Ovary (tissue), 9 donors: Measurements from ENCODE around the gene NPL. TPM values are rescaled to one million over a fixed set of nuclear protein-coding genes. Genes with fewer than 3 reads are reported as not detected.

ENCODE experiments used
- DNase-seq, 5 donors: peaks; one replicate each; pipeline ENCODE4 v3.0.0-alpha.2; 2019 to 2020
- H3K27ac ChIP-seq, 2 donors: fragments of 200-600 bp; one replicate each; pipeline versions ENCODE4 v1.5.1 to v1.8.0; 2019 to 2022
- H3K27me3 ChIP-seq: fragments of 200-600 bp; one replicate; pipeline ENCODE4 v1.8.0; 2022
- H3K36me3 ChIP-seq: fragments of 200-600 bp; sonication (generic); one replicate; pipeline ENCODE4 v1.5.1; 2019
- H3K4me1 ChIP-seq: one replicate; pipeline ENCODE4 v1.8.1; 2013; ENCODE audit warnings: mild to moderate bottlenecking, moderate library complexity; ENCODE audit not compliant: insufficient read depth
- H3K4me3 ChIP-seq: fragments of 200-600 bp; sonication (generic); one replicate; pipeline ENCODE4 v1.5.1; 2017
- H3K9me3 ChIP-seq, 2 donors: fragments of 200-600 bp in 1 of 2; sonication (generic) in 1 of 2; one replicate each; pipeline versions ENCODE4 v1.5.1 to v1.8.1; 2013 to 2019; ENCODE audit warnings: mild to moderate bottlenecking in 1 of 2, moderate library complexity in 1 of 2
- CTCF ChIP-seq, 3 donors: fragments of 450-650 bp in 2 of 3; fragments of 200-600 bp in 1 of 3; IDR thresholded peaks; one replicate each; pipeline versions ENCODE4 v1.5.1 to v1.8.0; 2016 to 2022; ENCODE audit warnings: antibody characterized with exemption in 3 of 3, mild to moderate bottlenecking in 1 of 3
- EP300 ChIP-seq: sonication (generic); formaldehyde crosslinking; IDR thresholded peaks from one replicate; pipeline ENCODE4 v1.6.1; 2017; ENCODE audit warnings: antibody characterized with exemption
- POLR2A ChIP-seq: fragments of 450-650 bp; IDR thresholded peaks from one replicate; pipeline ENCODE4 v1.6.1; 2017; ENCODE audit warnings: antibody characterized with exemption, mild to moderate bottlenecking, moderate library complexity
- WGBS, 3 donors: extraction: QIAGEN DNeasy Blood & Tissue Kit in 1 of 3; methylation state at CpG; one replicate each; pipeline versions ENCODE4 v1.1.5 to v1.1.7; 2013 to 2017; 5-methylcytosine and 5-hydroxymethylcytosine counted together
- intact Hi-C, 4 donors: fragments of 100-400 bp; cut with DNase I; formaldehyde crosslinking; loops; one replicate each; pipeline versions ENCODE4 v1.11.0 to v1.15.1; 2022 to 2023
- polyA plus RNA-seq, 2 donors: library from polyadenylated mRNA; stranded (reverse); fragments of 200-250 nt in 1 of 2; fragments of 350-450 nt in 1 of 2; fragmentation: Illumina TruSeq in 1 of 2; extraction: RNeasy Lipid Tissue Mini Kit (QIAGEN cat#74804) in 1 of 2; gene quantifications; one replicate each; pipeline ENCODE4 v1.2.3, GENCODE V29; 2013 to 2014
- total RNA-seq, 7 donors: library from RNA; depleted of rRNA in 2 of 7; stranded (reverse); fragments of >200 nt in 2 of 7; fragmentation: NEBNext Ultra II Directional in 3 of 7; extraction: Animal tissue kit (Norgen Biotek cat#: 25700) in 3 of 7; gene quantifications; one replicate each; pipeline versions ENCODE4 v1.1.0 to v1.2.4, GENCODE V29; 2016 to 2023
- donor health status: DM: no; HTN: no; CAD: no; lungs with moderate emphysema.
- donor health status: DM: no; HTN: no; CAD: no.
- donor health status: Bipolar disorder and iron deficiency.
- donor health status: DM: yes; HTN: yes; CAD: no.
- donor health status: DM: no; HTN: no; CAD: no.
- donor health status: DM: yes; HTN: yes; CAD: no.

NPL gene
- total and polyA plus RNA-seq, 9 donors, result 2.3 to 26.0 (median 3.7) TPM

GRCh38 chr1:182785181-182785580 is 4.4 kb upstream of the NPL start:
- TF ChIP-seq EP300, result no peak
- no peak for TF ChIP-seq CTCF (IDR thresholded peaks at IDR 0.05)
- TF ChIP-seq POLR2A, result no peak

GRCh38 chr1:182786223-182786994 is 3.2 kb upstream of the NPL start:
- peak in 2 of 3 donors; percentile 26 to 39 for TF ChIP-seq CTCF (IDR thresholded peaks at IDR 0.05)
- TF ChIP-seq EP300, result no peak
- TF ChIP-seq POLR2A, result no peak
- Histone ChIP-seq H3K9me3 (no peaks in the 10 kb centered on the region), H3K4me3 (no peak overlapping the region), H3K36me3 (no peaks in the 10 kb centered on the region), H3K4me1 (peaks cover 3% of the 10 kb centered on the region), H3K27ac (no peak overlapping the region), H3K27me3 (no peaks in the 10 kb centered on the region)
- intact Hi-C loops, result loop anchor here in 3 of 4 donors (5.0 to 10.0 kb wide), 2 partner anchors 699 to 702 kb away; no protein-coding TSS in a partner anchor
- peak; percentile 19 to 58 (median 57) for DNase-seq
- WGBS, 3 donors, result 54 to 63% (median 57%) methylated on average over 6 of the region's 6 CpGs

More at GRCh38 chr1:182785181-182785580, 4.4 kb upstream of the NPL start:
- H3K27me3 ChIP-seq, result no peaks in the 10 kb centered on the region
- intact Hi-C loops, result loop anchor here in 3 of 4 donors (1.0 to 10.0 kb wide), 4 partner anchors 184 to 700 kb away; no protein-coding TSS in a partner anchor
- WGBS, 3 donors, result 81 to 91% (median 87%) methylated on average over 2 of the region's 2 CpGs
- peaks cover 3% of the 10 kb centered on the region for H3K4me1 ChIP-seq
- H3K9me3 ChIP-seq, result no peaks in the 10 kb centered on the region
- H3K27ac ChIP-seq, result no peak overlapping the region
- no peaks in the 10 kb centered on the region for H3K36me3 ChIP-seq
- no peak overlapping the region for H3K4me3 ChIP-seq
- no peak for DNase-seq

DNA sequence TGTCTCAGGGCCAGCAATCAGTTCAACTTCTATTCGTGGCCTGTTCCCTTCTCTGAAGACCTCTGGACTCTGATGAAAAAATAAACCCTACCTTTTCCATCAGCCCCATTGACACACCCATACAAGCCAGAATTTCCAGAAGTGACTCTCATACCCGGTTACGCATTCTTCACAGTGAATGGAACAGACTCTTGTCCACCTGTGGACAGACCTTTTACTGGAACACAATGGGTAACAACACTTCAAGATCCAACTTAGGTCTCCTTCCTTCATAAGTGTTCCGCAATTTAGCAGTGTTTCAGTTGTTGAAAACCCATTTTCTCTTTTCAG is 2.6 kb upstream of the NPL start:
- Histone ChIP-seq H3K27ac (no peak overlapping the region), H3K27me3 (no peaks in the 10 kb centered on the region), H3K4me3 (no peak overlapping the region), H3K36me3 (no peaks in the 10 kb centered on the region), H3K4me1 (peaks cover 3% of the 10 kb centered on the region), H3K9me3 (no peaks in the 10 kb centered on the region)
- TF ChIP-seq POLR2A (no peak), CTCF (IDR thresholded peaks at IDR 0.05) (no peak), EP300 (no peak)
- no peak for DNase-seq
- intact Hi-C loops, result loop anchor here in 3 of 4 donors (5.0 to 10.0 kb wide), 2 partner anchors 700 to 702 kb away; no protein-coding TSS in a partner anchor
- WGBS, 3 donors, result 69 to 73% (median 73%) methylated on average over 4 of the region's 4 CpGs

GRCh38 chr1:182791281-182792179 is 2.0 kb downstream of the NPL start:
- WGBS, 3 donors, result 92 to 94% (median 93%) methylated on average over 8 of the region's 8 CpGs
- Histone ChIP-seq H3K36me3 (no peaks in the 10 kb centered on the region), H3K27me3 (no peaks in the 10 kb centered on the region), H3K9me3 (no peaks in the 10 kb centered on the region), H3K4me1 (no peaks in the 10 kb centered on the region), H3K4me3 (no peak overlapping the region), H3K27ac (no peak overlapping the region)
- no peak for DNase-seq
- TF ChIP-seq CTCF (IDR thresholded peaks at IDR 0.05) (no peak), POLR2A (no peak), EP300 (no peak)
- intact Hi-C loops, result no loop called here
